Endothelial cell of umbilical vein (primary cell): ENCODE data around the gene MROH9.

ENCODE experiments used
- EZH2 ChIP-seq: IDR thresholded peaks from 2 replicates; pipeline ENCODE4 v1.6.1; 2012; ENCODE audit warnings: borderline replicate concordance, low read depth, mild to moderate bottlenecking, moderate library complexity, low read length, inconsistent platforms; ENCODE audit not compliant: severe bottlenecking
- FOS ChIP-seq: IDR thresholded peaks from 2 replicates; pipeline ENCODE4 v1.6.1; 2011; ENCODE audit warnings: mild to moderate bottlenecking, low read length, moderate library complexity, borderline replicate concordance; ENCODE audit not compliant: insufficient read depth
- GATA2 ChIP-seq: IDR thresholded peaks from 2 replicates; pipeline ENCODE4 v1.7.0; 2011; ENCODE audit warnings: low read depth, mild to moderate bottlenecking, moderate library complexity, mixed read lengths, low read length; ENCODE audit not compliant: insufficient read length, insufficient read depth
- JUN ChIP-seq: IDR thresholded peaks from 2 replicates; pipeline ENCODE4 v1.6.1; 2011; ENCODE audit warnings: borderline replicate concordance, low read depth; ENCODE audit not compliant: insufficient read length, insufficient read depth
- MYC ChIP-seq: IDR thresholded peaks from one replicate; pipeline ENCODE4 v1.6.1; 2011; ENCODE audit warnings: mild to moderate bottlenecking, low read depth, low read length
- POLR2A ChIP-seq: IDR thresholded peaks from 2 replicates; pipeline ENCODE4 v1.6.1; 2012; ENCODE audit warnings: low read depth, mild to moderate bottlenecking, control low read depth, low read length
- POLR2AphosphoS5 ChIP-seq: IDR thresholded peaks from 2 replicates; pipeline ENCODE4 v1.6.1; 2012; ENCODE audit warnings: low read depth, mild to moderate bottlenecking, control low read depth, low read length, moderate library complexity; ENCODE audit not compliant: insufficient read depth
- TF ChIP-seq, protein P1 (sequence below), 2 donors: IDR thresholded peaks; 1 replicate in 1 of 2; 2 replicates in 1 of 2; pipeline ENCODE4 v1.5.1; 2011; ENCODE audit warnings: low read length in 2 of 2, mild to moderate bottlenecking in 2 of 2, moderate library complexity in 2 of 2, control low read depth in 1 of 2, inconsistent platforms in 1 of 2, low read depth in 1 of 2; ENCODE audit not compliant: insufficient read depth in 1 of 2; ENCODE audit errors: extremely low read depth in 1 of 2
- TF ChIP-seq, protein P2 (sequence below): IDR thresholded peaks from 2 replicates; pipeline ENCODE4 v1.6.1; 2011; ENCODE audit not compliant: insufficient read depth, insufficient read length

DNA sequence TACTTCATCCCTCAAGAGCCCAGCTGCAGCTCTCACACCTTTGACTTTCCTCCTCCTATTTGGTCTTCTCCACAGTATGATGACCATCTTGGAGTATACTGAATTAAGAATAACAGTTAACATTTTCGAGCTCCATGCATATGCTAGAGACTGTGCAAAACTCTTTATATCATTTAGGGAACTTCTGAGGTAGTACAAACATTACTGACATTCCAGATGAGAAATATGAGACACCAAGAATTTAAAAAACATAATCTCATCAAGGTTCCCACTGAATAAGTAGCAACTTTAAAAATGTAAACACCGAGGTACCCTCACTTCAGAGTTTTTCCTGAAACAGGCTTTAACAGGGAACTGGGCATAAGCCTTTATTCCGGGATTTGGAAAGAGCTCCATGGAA, 178.0 kb downstream of the MROH9 start:
- TF ChIP-seq, protein P1, sequence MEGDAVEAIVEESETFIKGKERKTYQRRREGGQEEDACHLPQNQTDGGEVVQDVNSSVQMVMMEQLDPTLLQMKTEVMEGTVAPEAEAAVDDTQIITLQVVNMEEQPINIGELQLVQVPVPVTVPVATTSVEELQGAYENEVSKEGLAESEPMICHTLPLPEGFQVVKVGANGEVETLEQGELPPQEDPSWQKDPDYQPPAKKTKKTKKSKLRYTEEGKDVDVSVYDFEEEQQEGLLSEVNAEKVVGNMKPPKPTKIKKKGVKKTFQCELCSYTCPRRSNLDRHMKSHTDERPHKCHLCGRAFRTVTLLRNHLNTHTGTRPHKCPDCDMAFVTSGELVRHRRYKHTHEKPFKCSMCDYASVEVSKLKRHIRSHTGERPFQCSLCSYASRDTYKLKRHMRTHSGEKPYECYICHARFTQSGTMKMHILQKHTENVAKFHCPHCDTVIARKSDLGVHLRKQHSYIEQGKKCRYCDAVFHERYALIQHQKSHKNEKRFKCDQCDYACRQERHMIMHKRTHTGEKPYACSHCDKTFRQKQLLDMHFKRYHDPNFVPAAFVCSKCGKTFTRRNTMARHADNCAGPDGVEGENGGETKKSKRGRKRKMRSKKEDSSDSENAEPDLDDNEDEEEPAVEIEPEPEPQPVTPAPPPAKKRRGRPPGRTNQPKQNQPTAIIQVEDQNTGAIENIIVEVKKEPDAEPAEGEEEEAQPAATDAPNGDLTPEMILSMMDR (IDR thresholded peaks at IDR 0.05; ENCODE audit: extremely low read depth in 1 of 2, insufficient read depth in 1 of 2, low read depth in 1 of 2, low read length in 2 of 2) = no peak
- TF ChIP-seq POLR2A (no peak), FOS (no peak), POLR2AphosphoS5 (no peak), JUN (no peak), EZH2 (no peak), MYC (no peak), GATA2 (no peak)
- TF ChIP-seq, protein P2, sequence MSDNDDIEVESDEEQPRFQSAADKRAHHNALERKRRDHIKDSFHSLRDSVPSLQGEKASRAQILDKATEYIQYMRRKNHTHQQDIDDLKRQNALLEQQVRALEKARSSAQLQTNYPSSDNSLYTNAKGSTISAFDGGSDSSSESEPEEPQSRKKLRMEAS = no peak
